GM20000 (cell line): ENCODE data around the gene ANO7.

Source experiments
- DNase-seq: peaks from one replicate; pipeline ENCODE4 v3.0.0; 2012; ENCODE audit warnings: low spot score
- CTCF ChIP-seq: IDR thresholded peaks from 2 replicates; pipeline ENCODE4 v1.5.1; 2012; ENCODE audit warnings: mild to moderate bottlenecking, control low read depth; ENCODE audit errors: extremely low read depth, missing control alignments

Gene ANO7

DNA sequence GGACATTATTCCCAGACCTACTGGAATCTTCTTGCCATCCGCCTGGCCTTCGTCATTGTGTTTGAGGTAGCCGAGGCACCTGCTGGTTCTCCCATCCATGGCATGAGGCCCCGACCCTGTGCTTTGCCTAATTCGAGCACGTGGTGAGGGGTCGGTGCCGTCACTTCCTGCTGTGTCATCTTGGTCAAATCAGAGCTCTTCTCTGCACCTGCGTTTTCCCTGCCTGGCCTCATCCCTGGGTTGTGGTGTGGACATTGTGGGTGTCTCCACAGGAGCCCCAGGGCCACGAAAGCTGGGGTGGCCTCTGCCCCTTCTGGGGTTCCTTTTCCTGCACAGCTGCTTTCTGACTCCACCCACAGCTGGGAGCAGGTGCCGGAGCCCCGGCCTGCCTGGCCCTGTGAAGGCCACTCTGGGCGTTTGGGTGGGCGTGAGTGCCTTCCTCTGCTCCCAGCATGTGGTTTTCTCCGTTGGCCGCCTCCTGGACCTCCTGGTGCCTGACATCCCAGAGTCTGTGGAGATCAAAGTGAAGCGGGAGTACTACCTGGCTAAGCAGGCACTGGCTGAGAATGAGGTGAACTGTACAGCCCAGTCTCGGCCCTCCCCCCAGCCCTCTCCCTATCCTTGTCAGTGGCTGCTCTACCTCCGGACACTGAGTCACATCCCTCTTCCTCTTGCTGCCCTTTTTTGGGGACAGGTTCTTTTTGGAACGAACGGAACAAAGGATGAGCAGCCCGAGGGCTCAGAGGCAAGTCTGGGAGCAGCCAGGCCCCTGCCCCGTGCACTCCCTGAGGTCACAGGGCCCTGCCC lies 34.9 kb downstream of the ANO7 start:
- DNase-seq = no peak
- TF ChIP-seq CTCF = no peak

- no peak for DNase-seq
- TF ChIP-seq CTCF = no peak
Measured at GRCh38 chr2:241224018-241224850, 35.8 kb downstream of the ANO7 start.

DNA sequence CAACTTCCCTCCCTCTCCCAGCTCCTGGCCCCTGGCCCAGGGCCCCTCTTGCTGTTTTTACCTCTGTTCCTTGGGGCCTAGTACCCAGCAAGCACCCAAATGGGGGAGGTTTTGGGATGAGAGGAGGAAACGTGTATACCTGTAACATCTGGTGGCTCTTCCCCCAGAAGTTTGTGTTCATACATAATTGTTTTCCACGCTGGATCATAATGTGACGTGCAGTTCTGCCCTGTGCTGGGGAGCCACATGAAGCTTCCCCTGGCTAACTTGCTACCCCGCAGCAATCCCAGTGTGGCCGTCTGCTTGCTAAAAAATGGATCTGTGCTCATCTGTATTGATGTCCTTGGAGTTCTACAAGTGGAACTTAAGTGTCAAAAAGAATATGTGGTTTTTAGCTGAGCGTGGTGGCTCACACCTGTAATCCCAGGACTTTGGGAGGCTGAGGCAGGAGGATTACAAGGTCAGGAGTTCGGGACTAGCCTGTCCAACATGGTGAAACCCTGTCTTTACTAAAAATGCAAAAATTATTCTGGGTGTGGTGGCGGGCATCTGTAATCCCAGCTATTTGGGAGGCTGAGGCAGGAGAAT lies 36.5 kb downstream of the ANO7 start:
- DNase-seq = no peak
- no peak for TF ChIP-seq CTCF

GRCh38 chr2:241225545-241225944 lies 37.1 kb downstream of the ANO7 start:
- TF ChIP-seq CTCF = no peak
- no peak for DNase-seq

- no peak for TF ChIP-seq CTCF
- DNase-seq = no peak
Measured at GRCh38 chr2:241225983-241226382, 37.5 kb downstream of the ANO7 start.

DNA sequence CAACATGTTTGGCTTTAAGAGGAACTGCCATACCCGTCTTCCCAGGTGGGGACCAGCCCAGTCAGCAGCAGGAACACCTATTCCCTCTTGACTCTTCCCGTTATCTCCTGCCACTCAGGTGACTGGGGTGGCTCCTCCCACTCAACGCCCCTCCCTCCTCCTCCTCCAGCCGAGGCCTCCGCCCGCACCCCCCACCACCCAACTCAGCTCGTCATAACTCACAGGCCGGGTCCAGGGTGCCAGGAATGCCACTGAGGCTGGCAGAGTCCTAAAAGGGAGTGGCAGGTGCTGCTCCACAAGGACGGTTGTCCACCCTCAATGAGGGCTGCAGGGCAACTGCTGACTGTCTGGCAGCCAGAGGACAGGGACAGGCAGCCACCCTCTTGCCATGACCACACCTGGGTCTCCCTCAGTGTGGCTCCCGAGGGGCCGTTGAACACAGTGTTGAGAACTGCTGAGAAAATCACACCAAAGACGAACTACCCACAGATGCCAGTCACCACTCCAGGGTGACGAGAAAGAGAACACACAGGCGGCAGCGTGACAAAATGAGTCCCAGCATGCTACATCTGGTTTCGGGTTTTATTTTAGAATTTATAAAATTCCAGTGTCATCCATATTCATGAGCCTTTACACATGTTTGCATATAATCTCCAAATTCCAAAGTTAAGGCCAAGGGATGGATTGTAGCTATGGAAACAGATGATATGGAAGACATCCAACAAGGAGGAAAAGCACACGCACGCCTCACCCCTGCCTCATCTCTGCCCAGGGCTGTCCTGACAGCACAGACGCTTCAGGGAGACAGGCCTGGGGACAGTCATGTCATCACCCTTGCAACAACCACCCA lies 38.5 kb downstream of the ANO7 start:
- no peak for TF ChIP-seq CTCF
- DNase-seq = no peak
